Right kidney (tissue), 1 donor: ENCODE data around the gene SIAE.
A peak's percentile ranks its signal among the peaks of the same experiment; 100 is the strongest.

Experiments
- DNase-seq: peaks from one replicate; pipeline ENCODE4 v3.0.0-alpha.2; 2016

Gene SIAE

GRCh38 chr11:124669193-124669592 lies 4.3 kb downstream of the SIAE start:
- DNase-seq: peak; percentile 35

GRCh38 chr11:124667601-124668000 lies 5.9 kb downstream of the SIAE start:
- DNase-seq: no peak

- no peak for DNase-seq
Measured at GRCh38 chr11:124663861-124664260, 9.7 kb downstream of the SIAE start.

- no peak for DNase-seq
Measured at GRCh38 chr11:124662106-124662505, 11.4 kb downstream of the SIAE start.

GRCh38 chr11:124661553-124661952 lies 12.0 kb downstream of the SIAE start:
- DNase-seq: no peak

- no peak for DNase-seq
Measured at GRCh38 chr11:124658986-124659385, 14.6 kb downstream of the SIAE start.

GRCh38 chr11:124658501-124658900 lies 15.0 kb downstream of the SIAE start:
- no peak for DNase-seq

- no peak for DNase-seq
Measured at GRCh38 chr11:124657904-124658303, 15.6 kb downstream of the SIAE start.

GRCh38 chr11:124656774-124657630 lies 16.5 kb downstream of the SIAE start:
- DNase-seq: peak; percentile 26

- DNase-seq: no peak
Measured at GRCh38 chr11:124648610-124649009, 24.9 kb downstream of the SIAE start.

- no peak for DNase-seq
Measured at GRCh38 chr11:124646148-124646547, 27.4 kb downstream of the SIAE start.

GRCh38 chr11:124644426-124645280 lies 28.9 kb downstream of the SIAE start:
- peak; percentile 67 for DNase-seq

- no peak for DNase-seq
Measured at GRCh38 chr11:124643605-124644425, 29.7 kb downstream of the SIAE start.

GRCh38 chr11:124643042-124643604 lies 30.4 kb downstream of the SIAE start:
- no peak for DNase-seq

GRCh38 chr11:124642628-124643027 lies 30.9 kb downstream of the SIAE start:
- DNase-seq: no peak

- DNase-seq: no peak
Measured at GRCh38 chr11:124640666-124641065, 32.9 kb downstream of the SIAE start.

- DNase-seq: no peak
Measured at GRCh38 chr11:124639186-124639585, 34.4 kb downstream of the SIAE start.

- DNase-seq: no peak
Measured at GRCh38 chr11:124638500-124638899, 35.0 kb downstream of the SIAE start.

- DNase-seq: no peak
Measured at GRCh38 chr11:124635932-124636331, 37.6 kb downstream of the SIAE start.

GRCh38 chr11:124633355-124633754 lies 40.2 kb downstream of the SIAE start:
- no peak for DNase-seq

- DNase-seq: no peak
Measured at GRCh38 chr11:124629961-124630360, 43.6 kb downstream of the SIAE start.

- DNase-seq: no peak
Measured at GRCh38 chr11:124627546-124627945, 46.0 kb downstream of the SIAE start.
